HG03039 (cell line): ENCODE results near the gene CLN6.
"Not testable (repeated sequence)": the region's sequence is repeated elsewhere in the genome, so short reads cannot be mapped to it uniquely, and the experiment has no call there.

Source experiments
- ATAC-seq: cut with Tn5 transposase; IDR thresholded peaks from one replicate; pipeline ENCODE4 v1.9.1; 2021; ENCODE audit warnings: mild to moderate bottlenecking, moderate library complexity; ENCODE audit not compliant: unreplicated experiment

Gene CLN6

DNA sequence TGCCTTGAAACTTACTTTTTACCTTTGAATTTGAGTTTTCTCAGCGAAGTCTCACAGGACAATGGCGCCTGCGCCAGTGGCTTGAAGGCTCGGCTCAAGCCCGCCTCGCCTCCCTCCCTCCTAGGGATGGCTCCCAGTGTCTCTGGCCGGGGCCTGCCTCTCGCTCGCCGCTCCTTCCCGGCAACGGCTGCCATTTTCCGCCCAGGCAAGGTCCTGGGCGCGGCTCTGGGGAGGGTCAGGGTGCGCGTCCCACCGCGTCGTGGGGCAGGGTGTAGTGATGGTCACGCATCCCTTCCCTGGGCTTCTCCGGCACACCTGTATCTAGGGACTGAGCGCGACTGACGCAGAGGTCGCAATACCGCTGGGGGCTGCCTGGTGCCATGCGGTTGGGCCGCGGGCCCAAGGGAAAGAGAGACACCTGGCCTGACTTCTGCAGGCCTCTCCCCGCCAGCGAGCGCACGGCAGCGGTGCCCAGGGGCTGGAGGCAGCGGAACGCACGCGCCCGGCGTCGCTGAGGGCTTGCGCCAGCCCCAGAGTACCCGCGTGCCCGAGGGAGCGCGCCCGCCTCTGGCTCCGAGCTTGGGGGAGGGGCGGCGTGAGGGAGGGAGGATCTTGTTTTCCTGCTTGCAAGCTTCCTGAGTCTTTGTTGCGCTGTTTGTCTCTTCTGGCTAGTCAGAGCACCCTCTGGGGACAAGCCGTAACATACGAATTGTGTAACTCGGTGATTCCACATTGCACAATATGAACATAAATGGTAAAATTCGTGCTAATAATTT is 27.3 kb upstream of the CLN6 start:
- ATAC-seq, result no peak

DNA sequence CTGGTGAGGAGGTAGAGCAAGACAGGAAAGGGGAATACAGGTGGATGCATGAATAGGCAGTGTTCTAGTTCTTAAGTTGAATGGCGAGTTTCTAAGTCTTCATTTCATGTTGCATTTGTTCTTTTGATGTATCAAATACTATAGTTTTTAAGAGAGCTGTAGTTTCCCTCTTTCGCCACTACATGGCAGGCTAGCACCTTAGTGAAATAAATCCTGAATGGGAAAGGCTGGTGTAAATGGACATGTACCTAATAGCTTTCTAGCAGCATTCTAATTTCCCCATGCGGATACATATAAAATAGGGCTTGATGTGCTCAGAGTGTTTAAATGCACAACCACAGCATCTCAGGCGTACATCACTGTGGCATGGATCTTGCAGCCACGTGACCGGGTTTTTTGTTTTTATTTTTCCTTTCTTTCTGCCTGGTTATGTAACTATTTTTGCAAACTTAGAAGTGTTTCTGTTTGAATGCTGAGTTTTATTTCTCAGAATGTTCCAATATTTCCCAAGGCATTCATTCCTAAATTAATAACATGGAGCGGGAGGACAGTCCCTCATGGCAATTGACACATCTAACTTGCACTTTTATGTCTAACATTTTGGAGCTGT is 23.5 kb upstream of the CLN6 start:
- ATAC-seq, result no peak

DNA sequence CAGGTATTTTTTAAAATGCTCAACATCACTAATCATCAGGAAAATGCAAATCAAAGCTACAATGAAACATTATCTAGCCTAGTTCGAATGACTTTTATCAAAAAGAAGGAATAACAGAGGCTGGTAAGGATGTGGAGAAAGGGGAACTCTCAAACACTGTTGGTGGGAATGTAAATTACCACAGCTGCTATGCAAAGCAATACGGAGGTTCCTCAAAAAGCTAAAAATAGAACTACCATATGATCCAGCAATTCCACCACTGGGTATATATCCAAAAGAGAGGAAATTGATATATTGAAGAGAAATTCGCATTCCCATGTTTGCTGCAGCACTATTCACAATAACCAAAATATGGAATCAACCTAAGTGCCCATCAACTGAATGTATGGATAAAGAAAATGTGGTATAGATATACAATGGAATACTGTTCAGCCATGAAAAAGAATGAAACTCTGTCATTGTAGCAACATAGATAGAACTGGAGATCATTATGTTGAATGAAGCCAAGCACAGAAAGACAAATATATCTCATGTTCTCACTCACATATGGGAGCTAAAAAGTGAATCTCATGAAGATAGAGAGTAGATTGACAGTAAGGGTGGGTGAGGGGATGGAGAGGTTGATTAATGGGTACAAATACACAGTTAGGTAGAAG is 19.7 kb upstream of the CLN6 start:
- ATAC-seq, result no peak

DNA sequence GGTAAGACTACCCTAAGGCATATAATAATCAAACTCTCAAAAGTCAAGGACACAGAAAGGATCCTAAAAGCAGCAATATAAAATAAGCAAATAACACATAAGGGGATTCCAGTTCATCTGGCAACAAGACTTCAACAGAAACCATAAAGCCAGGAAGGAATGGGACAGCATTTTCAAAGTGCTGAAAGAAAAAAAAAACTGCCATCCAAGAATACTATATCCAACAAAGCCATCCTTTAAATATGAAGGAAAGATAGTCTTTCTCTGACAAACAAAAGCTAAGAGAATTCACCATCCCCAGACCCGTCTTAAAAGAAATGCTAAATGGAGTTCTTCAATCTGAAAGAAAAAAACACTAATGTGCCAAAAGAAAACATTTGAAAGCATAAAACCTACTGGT is 14.7 kb upstream of the CLN6 start:
- no peak for ATAC-seq

DNA sequence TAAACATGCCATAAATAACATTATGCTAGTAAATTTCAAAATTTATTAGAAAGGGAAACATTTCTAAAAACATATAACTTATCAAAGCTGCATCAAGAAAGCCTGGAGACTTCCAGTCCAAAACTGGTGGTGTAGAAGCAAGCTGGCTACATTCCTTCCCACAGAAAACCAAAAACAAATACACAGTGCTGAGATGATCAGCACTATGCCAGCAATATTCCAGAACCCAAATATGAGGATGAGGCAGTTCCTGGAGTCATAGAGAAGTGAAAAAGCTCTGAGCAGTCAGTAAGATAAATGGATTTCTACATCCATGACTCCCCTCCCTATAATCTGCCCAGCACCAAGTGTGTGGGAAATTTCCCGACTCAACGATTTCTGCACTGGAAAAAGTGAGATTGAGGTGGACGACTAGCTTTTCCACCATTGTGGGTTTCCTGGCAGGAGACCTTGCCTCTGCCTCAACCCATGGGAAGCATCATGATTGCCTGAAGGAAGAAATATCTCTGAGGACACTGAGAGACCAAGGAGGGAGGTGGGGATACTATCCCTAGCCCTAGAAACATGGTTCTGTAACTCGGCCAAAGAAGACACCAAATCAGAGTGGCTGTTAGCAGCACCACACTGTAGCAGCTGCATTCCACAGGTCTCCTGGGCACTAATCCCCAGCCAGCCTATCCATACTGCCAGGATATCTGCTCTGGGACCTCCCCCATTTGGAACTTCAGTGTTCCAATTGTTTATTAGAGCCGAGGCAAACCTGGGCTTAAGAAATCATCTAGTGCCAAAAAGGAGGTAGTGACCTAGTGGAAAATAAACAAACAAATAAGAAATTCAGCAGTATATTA is 11.8 kb upstream of the CLN6 start:
- ATAC-seq, result no peak

DNA sequence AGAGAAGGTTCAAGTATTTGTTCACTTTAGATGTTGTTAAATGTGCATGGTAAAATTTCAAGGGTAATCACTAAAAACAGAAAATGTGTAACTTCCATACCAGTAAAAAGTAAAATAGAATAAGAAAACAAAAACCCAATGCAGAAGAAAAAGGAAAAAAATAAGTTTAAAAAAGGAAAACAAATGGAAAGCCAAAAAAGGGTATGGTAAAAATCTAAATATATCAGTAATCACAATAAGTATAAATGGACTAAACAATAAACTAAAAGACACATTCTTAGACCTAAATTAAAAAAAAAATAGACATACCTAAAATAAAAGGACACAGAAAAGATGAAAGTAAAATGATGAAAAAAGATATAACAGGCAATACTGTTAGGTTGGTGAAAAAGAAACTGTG is 9.5 kb upstream of the CLN6 start:
- no peak for ATAC-seq

DNA sequence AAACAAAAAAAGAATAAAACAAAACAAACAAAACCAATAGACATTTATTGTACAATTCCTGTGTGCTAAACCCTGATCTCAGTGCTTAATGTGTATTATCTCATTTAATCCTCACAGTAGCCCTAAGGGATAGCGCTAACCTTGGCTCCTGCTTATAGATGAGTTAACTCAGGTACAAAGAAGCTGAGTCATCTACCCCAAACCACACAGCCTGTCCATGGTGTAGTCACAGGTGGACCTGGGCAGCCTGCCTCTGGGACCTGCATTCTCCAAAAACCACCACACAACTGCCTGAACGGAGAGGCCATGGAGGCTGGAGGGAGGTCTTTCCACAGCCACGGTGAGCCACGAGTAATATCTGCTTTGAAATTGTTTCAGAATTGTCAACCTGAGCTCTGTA is 5.5 kb upstream of the CLN6 start:
- ATAC-seq, result no peak

DNA sequence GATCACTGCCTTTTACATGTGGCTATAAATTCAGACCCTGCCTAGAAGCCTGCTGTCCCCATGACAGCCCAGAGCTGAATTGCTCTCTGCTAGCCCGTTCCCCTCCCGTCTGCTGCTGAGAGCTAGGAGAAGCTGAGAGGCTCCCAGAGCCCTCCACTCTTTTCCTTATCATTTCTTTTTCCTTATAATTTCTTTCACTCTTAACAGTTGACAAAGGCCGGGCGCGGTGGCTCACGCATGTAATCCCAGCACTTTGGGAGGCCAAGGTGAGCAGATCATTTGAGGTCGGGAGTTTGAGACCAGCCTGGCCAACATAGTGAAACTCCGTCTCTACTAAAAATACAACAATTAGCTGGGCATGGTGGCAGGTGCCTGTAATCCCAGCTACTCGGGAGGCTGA is 5.0 kb upstream of the CLN6 start:
- not testable (repeated sequence) for ATAC-seq

DNA sequence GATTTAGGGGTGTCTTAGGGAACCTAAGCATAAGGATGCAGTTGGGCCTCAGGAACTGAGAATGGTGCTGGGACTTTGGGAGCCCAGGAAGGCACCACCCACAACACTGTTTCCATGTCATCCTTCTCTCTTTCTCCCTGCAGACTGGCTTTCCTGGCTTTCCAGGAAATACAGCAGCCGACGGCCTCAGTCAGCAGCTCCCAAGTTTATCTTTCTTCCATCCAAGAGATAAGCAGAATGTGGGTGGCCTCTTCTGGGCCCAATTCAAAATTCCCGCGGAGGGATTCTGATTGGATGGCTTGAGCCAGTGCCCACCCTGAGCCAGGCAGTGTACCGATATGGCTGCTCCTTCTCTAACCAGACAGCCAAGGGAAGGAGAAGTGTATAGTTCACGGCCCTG is 4.5 kb upstream of the CLN6 start:
- no peak for ATAC-seq

DNA sequence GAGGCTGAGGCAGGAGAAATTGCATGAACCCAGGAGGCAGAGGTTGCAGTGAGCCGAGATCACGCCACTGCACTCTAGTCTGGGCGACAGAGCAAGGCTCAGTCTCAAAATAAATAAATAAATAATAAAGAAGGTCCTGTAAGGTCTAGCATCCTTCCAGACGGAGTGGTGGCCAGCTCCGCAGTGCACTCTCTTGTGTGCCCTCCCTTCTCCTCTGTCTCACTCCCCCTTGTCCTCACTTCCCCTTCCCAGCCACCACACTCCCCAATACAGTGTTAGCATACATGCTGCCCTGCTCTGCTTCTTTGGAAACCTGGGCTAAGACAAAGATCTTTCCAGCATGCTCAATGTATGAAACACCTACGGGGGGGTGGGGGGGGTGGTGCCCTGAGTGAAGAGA is 3.4 kb upstream of the CLN6 start:
- no peak for ATAC-seq

DNA sequence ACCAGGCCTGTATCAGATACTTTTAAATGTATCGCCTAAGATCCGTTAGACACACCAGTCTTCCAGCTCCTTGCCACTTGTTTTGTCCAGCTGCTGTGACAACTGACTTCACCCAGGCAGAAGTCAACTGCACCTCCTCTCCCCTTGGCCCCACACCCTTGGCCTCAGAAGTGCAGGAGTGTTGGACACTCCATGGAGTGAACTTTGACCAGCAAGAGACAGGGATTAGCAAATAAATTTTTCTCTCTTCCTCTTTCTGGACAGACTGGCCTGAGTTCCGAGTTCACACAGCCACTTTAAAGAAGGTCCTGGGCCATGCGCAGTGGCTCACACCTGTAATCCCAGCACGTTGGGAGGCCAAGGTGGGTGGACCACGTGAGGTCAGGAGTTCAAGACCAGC is 2.9 kb upstream of the CLN6 start:
- no peak for ATAC-seq

DNA sequence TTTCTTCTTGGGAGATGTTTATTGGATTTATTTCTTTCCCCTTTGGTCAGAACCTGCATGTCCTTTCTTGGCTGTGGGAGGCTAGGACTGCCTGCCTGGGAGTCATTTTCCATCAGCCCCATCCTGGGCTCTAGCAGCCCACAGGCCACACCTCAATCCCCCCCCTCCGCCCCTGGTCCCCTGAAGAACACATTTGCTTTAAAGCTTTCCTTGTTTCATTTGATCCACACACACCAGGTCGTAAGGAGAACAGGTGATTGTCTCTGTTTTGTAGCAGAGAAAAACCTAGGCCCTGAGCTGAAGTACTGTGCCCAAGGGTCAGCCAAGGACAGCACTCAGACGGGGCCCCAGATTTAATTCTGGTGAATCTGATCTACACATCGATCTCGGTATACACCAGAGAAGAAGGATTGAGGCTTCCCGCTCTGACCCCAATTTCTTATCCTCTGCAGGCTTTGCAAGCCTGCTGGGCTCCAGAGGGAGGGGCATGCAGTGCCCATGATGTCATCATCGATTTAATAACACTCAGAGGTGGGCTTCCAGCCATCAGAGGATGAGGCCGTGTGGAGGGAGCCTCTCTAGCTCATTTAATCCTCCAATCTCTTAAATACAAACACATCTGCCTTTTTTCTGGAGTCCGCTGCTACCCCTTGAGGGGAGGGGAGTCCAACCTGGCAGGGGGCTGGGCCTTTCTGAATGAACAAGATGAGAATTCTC is 1.7 kb upstream of the CLN6 start:
- no peak for ATAC-seq

DNA sequence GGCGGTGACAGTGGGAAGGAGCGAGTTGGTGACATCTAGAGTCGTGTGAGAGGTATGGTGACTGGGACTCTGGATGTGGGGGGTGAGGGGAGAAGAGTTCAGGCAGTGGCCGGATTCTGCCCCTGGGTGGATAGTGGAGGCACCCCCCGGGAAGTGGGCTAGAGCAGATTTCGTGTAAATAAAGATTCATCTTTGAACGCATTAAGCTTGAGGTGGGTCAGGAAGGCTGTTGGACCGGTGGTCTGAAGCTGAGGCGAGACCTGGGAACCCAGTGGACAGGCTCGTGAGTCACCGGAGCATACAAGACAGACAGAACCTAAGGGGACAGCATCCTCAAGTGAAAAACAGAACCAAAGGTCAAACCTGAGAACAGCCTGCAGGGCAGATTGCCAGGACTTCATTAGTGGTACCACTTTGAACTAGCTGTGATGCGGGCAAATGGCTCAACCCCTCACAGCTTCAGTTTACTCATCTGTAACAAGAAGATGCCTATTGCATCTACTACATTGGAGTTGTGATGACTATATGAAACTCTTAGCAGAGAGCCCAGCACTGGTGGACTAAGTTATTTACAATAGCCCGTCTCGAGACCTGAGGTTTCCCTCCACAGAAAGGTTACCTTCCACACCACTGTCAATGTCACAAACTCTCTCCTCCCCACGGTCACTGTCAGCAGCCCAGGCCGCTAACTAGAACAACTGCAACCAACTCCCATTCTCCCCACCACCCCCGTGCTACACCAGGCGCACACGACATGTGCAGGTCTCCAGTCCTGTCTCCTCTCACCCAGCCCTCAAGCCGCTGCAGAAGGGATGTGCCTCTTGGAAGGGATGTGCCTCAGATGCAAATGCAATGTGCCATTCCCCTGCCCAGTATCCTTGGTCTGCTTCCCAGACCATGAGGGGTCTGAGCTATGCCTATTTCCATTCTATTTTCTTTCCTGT is 901 bp upstream of the CLN6 start:
- no peak for ATAC-seq

DNA sequence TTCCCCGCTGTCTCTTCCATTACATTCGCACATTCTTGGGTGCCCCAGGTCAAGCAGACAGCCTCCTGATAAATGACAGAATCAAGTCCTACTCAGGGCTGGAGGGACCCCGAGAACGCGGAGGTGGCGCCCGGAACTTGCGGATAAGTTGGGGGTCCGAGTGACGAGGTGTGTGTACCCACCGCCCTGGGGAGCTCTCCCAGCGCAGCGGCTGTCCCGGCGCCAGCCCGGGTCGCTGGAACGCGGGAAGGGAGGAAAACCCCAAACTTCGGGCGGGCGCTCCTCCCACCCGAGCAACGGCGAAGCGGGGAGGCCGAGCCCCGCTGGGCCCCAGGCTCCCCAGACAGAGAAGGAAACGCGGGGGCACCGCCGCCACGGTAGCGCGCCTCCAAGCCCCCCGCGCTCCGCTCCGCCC is 550 bp downstream of the CLN6 start:
- no peak for ATAC-seq

DNA sequence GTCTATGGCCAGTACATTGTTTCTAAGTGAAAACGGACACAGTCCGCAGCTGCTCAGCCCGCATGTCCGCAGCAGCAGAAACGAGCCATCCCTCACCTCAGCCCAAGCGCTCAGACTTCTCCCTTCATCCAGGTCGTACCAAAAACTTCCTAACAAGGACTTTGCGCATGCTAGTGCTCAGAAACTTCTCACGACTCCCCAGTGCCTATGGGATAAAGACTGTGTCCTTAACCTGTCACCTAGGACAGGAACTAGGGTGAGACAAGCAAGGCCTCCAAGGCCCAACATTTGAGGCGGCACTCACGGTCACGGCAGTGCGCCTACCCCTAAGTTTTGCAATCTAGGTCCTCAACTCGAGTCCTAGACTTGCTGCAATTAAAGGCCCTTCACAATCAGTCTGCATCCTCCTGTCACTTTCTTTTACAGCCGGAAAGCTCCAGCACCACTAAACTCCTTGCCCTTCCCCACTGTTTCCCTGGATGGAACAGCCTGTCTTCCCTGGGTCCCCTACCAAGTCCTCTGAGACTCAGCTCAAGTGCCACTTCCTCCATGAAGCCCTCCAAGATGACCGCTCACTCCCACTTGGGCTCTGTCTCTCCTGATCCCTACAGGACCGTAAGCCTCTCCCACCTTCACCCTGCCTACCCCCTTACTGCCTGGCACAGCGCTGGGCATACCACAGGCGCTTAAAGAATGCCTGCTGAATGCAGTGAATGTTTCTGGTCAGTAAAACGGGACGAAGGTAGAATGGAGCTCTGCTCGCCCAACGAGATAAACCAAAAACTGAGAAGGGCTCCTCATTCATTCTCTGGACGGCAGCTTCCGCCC is 1.2 kb downstream of the CLN6 start:
- no peak for ATAC-seq

DNA sequence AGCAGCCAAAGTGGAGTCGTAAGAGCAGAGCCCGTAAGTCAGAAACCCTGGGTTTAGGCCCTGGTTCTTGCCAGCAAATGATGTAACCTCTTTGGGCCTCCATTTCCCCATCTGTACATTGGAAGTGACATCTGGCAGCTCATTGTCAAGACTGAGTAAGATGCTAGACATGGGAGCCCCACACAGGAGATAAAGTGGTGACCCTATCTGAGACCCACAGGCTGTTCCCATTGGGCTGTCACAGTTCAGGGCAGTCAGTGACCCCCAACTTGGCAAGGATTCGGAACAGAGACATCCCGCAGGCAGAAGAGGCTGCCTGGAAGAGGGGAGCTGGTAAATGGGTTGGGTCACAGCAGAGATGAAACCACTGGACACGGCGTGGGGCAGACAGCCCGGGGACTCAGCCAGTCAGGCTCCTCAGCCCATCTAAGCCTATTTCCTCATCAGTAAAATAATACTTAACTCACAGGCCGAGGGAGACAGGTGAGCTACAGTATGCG is 1.8 kb downstream of the CLN6 start:
- no peak for ATAC-seq

DNA sequence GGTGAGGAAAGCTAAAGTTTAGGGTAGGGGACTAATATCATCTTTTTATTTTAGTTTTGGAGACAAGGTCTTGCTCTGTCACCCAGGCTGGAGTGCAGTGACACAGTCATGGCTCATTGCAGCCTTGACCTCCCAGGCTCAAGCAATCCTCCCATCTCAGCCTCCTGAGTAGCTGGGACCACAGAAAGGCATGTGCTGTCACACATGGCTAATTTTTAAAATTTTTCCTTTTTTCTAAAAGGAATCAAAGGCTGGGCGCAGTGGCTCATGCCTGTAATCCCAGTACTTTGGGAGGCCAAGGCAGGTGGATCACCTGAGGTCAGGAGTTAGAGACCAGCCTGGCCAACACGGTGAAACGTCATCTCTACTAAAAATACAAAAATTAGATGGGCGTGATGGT is 4.1 kb downstream of the CLN6 start:
- not testable (repeated sequence) for ATAC-seq

DNA sequence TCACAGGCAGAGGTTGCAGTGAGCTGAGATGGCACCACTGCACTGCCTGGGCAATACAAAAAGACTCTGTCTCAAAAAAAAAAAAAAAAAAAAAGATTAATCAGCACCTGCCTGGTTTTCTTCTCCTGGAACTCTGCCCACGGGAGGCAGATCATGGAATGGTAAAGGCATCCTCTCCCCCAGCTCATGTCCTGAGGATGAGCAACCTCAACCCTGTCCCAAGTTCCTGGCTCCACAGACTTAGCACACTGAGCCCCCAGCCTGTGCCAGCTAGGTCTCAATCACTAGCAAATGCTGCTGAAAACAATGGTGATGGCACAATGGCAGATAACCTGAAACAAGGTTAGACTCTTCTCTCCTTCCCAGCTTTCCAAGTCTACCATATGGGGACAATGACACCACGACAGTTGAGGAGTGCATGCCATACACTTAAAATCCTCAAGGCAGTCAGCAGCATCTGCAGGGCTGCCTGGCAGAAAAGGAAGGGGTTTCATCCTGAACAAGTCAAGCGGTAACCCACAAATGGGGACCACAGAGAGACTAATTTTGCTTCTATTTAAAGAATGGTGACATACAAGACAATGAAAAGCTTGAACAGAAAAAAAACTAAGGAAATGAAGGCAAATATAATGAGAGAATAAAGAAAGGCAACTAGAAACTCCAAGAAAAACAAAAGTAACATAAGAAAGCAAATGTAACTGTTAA is 4.8 kb downstream of the CLN6 start:
- ATAC-seq, result no peak
